Measurements from ENCODE around the gene VPS9D1.

Gene VPS9D1

DNA sequence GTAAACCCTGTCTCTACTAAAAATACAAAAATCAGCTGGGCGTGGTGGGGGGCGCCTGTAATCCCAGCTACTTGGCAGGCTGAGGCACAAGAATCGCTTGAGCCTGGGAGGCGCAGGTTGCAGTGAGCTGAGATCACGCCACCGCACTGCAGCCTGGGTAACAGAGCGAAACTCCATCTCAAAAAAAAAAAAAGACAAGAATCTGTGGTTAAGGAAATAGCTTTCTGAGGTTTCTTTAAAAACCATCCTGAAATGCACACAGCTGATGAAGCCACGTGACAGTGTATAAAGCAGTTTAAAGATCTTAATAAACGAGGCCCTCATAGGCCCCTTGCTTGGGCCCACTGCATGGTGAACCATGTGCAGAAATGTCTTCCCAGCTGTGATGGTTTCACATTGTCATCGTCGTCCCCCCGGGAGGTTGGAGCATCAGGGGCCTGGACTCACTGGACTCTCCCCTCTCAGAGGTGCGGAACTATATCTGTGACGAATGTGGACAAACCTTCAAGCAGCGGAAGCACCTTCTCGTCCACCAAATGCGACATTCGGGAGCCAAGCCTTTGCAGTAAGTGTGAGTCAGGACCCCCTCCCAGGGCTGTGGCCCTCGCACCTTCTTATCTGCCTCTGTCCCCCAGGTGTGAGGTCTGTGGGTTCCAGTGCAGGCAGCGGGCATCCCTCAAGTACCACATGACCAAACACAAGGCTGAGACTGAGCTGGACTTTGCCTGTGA is 16.8 kb upstream of the VPS9D1 start:
- no peak overlapping the region for H3K4me3 ChIP-seq (replicated peaks; ENCODE audit: low read depth, low read length)
- H3K36me3 ChIP-seq (ENCODE audit: control insufficient read depth, insufficient read depth, low read length): peaks cover 43% of the 10 kb centered on the region
- TF ChIP-seq CTCF (IDR thresholded peaks at IDR 0.05; ENCODE audit: insufficient read depth, low read length, poor library complexity, severe bottlenecking): no peak
- no peaks in the 10 kb centered on the region for H3K27me3 ChIP-seq (replicated peaks; ENCODE audit: control insufficient read depth, insufficient read depth, low read length)
- DNase-seq (ENCODE audit: extremely low read depth, insufficient read length): no peak

GRCh38 chr16:89736554-89736953 is 15.9 kb upstream of the VPS9D1 start:
- Histone ChIP-seq H3K27me3 (replicated peaks; ENCODE audit: control insufficient read depth, insufficient read depth, low read length) (no peaks in the 10 kb centered on the region), H3K36me3 (ENCODE audit: control insufficient read depth, insufficient read depth, low read length) (peaks cover 45% of the 10 kb centered on the region), H3K4me3 (replicated peaks; ENCODE audit: low read depth, low read length) (no peak overlapping the region)
- no peak for TF ChIP-seq CTCF (IDR thresholded peaks at IDR 0.05; ENCODE audit: insufficient read depth, low read length, poor library complexity, severe bottlenecking)
- no peak for DNase-seq (ENCODE audit: extremely low read depth, insufficient read length)

DNA sequence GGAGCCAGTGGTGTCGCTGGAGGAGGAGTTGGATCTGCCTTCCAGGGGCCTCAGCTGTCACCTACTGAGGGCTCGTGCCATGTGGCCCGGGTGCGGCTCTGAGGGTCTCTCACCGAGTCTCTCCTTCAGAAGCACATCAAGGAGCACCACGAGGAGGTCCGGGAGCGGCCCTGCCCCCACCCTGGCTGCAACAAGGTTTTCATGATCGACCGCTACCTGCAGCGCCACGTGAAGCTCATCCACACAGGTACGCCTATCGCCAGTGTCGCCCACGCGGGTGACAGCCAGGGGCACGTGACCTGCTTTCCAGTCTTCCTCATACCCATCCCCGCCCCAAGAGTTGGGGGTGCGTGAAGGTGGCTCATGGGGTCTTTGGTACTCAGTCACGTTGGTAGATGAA is 13.1 kb upstream of the VPS9D1 start:
- no peak for DNase-seq (ENCODE audit: extremely low read depth, insufficient read length)
- no peak for TF ChIP-seq CTCF (IDR thresholded peaks at IDR 0.05; ENCODE audit: insufficient read depth, low read length, poor library complexity, severe bottlenecking)
- Histone ChIP-seq H3K36me3 (ENCODE audit: control insufficient read depth, insufficient read depth, low read length) (peaks cover 45% of the 10 kb centered on the region), H3K4me3 (replicated peaks; ENCODE audit: low read depth, low read length) (no peak overlapping the region), H3K27me3 (replicated peaks; ENCODE audit: control insufficient read depth, insufficient read depth, low read length) (no peaks in the 10 kb centered on the region)

GRCh38 chr16:89733322-89733721 is 12.6 kb upstream of the VPS9D1 start:
- peaks cover 44% of the 10 kb centered on the region for H3K36me3 ChIP-seq (ENCODE audit: control insufficient read depth, insufficient read depth, low read length)
- DNase-seq (ENCODE audit: extremely low read depth, insufficient read length): no peak

DNA sequence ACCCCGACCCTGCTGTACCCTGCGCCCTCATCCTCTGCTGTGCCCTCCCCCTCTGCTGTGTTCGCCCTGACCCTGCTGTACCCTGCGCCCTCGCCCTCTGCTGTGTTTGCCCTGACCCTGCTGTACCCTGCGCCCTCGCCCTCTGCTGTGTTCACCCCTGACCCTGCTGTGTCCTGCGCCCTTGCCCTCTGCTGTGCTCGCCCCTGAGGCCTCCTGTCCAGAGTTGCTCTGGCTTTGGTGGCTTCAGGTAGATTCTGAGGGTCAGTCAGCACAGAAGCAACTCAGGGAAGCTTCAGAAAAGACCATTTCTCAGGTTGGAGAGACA is 12.2 kb upstream of the VPS9D1 start:
- no peak for TF ChIP-seq CTCF (IDR thresholded peaks at IDR 0.05; ENCODE audit: insufficient read depth, low read length, poor library complexity, severe bottlenecking)
- H3K36me3 ChIP-seq (ENCODE audit: control insufficient read depth, insufficient read depth, low read length): peaks cover 40% of the 10 kb centered on the region
- no peak for DNase-seq (ENCODE audit: extremely low read depth, insufficient read length)
- H3K4me3 ChIP-seq (replicated peaks; ENCODE audit: low read depth, low read length): no peak overlapping the region
- no peaks in the 10 kb centered on the region for H3K27me3 ChIP-seq (replicated peaks; ENCODE audit: control insufficient read depth, insufficient read depth, low read length)

More at GRCh38 chr16:89733322-89733721, 12.6 kb upstream of the VPS9D1 start:
- Histone ChIP-seq H3K27me3 (replicated peaks; ENCODE audit: control insufficient read depth, insufficient read depth, low read length) (no peaks in the 10 kb centered on the region), H3K4me3 (replicated peaks; ENCODE audit: low read depth, low read length) (no peak overlapping the region)
- TF ChIP-seq CTCF (IDR thresholded peaks at IDR 0.05; ENCODE audit: insufficient read depth, low read length, poor library complexity, severe bottlenecking): no peak

Measured in GM06990 (cell line).